H1 (cell line): ENCODE data around the gene UFC1. TPM values are rescaled to one million over a fixed set of nuclear protein-coding genes. Genes with fewer than 3 reads are reported as not detected.

ENCODE experiments used
- CTCF ChIA-PET: fragments of 300-600 bp; sonication (Branson Sonifier 250); formaldehyde crosslinking; loops from one replicate; lab custom pipeline; 2021; ENCODE audit not compliant: partially characterized antibody; lab: Charles Lee
- POLR2A ChIA-PET: fragments of 300-600 bp; sonication (Branson Sonifier 250); formaldehyde crosslinking; loops from one replicate; lab custom pipeline; 2021; ENCODE audit warnings: inconsistent platforms; ENCODE audit not compliant: partially characterized antibody; lab: Charles Lee
- DNase-seq, 2 experiments: peaks; one replicate each; pipeline versions ENCODE4 v3.0.0 to v3.0.0-alpha.2; 2010 to 2022; ENCODE audit warnings: low spot score in 2 of 2, low read depth in 1 of 2, mixed read lengths in 1 of 2
- FAIRE-seq: peaks from 2 replicates; lab custom pipeline; 2011; peaks lifted over from hg19 to GRCh38; lab: Jason Lieb, UNC
- H2AFZ ChIP-seq: 2 replicates; pipeline ENCODE4 v1.8.1; 2012; ENCODE audit warnings: low read length, inconsistent platforms
- H2AK5ac ChIP-seq: 2 replicates; pipeline ENCODE4 v1.6.1; 2013; ENCODE audit warnings: low read depth, low read length
- H2BK120ac ChIP-seq: replicated peaks from 2 replicates; pipeline ENCODE3; 2013; ENCODE audit warnings: low read depth, low read length, inconsistent platforms
- H2BK12ac ChIP-seq: 2 replicates; pipeline ENCODE4 v1.6.1; 2013; ENCODE audit warnings: low read depth, low read length
- H2BK15ac ChIP-seq: 2 replicates; pipeline ENCODE4 v1.6.1; 2013; ENCODE audit warnings: low read length
- H2BK20ac ChIP-seq: 2 replicates; pipeline ENCODE4 v1.6.1; 2013; ENCODE audit warnings: low read length
- H2BK5ac ChIP-seq: 2 replicates; pipeline ENCODE4 v1.6.1; 2013; ENCODE audit warnings: low read depth, low read length
- H3K14ac ChIP-seq: 2 replicates; pipeline ENCODE4 v1.6.1; 2013; ENCODE audit warnings: inconsistent platforms; ENCODE audit not compliant: insufficient read length
- H3K18ac ChIP-seq: 2 replicates; pipeline ENCODE4 v1.6.1; 2013; ENCODE audit warnings: low read length; ENCODE audit errors: extremely low read depth
- H3K23ac ChIP-seq: 2 replicates; pipeline ENCODE4 v1.6.1; 2013; ENCODE audit warnings: inconsistent platforms; ENCODE audit not compliant: insufficient read length
- H3K23me2 ChIP-seq: 2 replicates; pipeline ENCODE4 v1.6.1; 2013; ENCODE audit warnings: low read depth, low read length
- H3K27ac ChIP-seq: 2 replicates; pipeline ENCODE4 v1.6.1; 2011; ENCODE audit warnings: low read depth, low read length, inconsistent platforms
- H3K27me3 ChIP-seq, 4 experiments: replicated peaks in 1 of 4; 1 replicate in 1 of 4; 2 replicates in 3 of 4; pipeline versions ENCODE4 v1.6.1 to v1.8.1; 2011 to 2013; ENCODE audit warnings: low read length in 3 of 4, mild to moderate bottlenecking in 3 of 4, inconsistent platforms in 2 of 4, mixed read lengths in 2 of 4, moderate library complexity in 1 of 4; ENCODE audit not compliant: control insufficient read depth in 3 of 4, insufficient read depth in 3 of 4; ENCODE audit errors: extremely low read depth in 1 of 4
- H3K36me3 ChIP-seq, 4 experiments: 2 replicates each; pipeline versions ENCODE4 v1.6.1 to v1.8.1; 2011 to 2013; ENCODE audit warnings: mild to moderate bottlenecking in 4 of 4, low read length in 3 of 4, moderate library complexity in 2 of 4, control low read depth in 1 of 4, inconsistent platforms in 1 of 4; ENCODE audit not compliant: insufficient read depth in 4 of 4, control insufficient read depth in 2 of 4
- H3K4ac ChIP-seq: replicated peaks from 2 replicates; pipeline ENCODE3; 2013; ENCODE audit warnings: low read length, low read depth, mixed read lengths, inconsistent platforms; ENCODE audit not compliant: insufficient read length
- H3K4me1 ChIP-seq, 4 experiments: replicated peaks in 1 of 4; 1 replicate in 1 of 4; 2 replicates in 3 of 4; pipeline versions ENCODE4 v1.6.1 to v1.8.1; 2011 to 2013; ENCODE audit warnings: low read length in 3 of 4, inconsistent platforms in 2 of 4, mixed read lengths in 1 of 4; ENCODE audit not compliant: insufficient read depth in 4 of 4, control insufficient read depth in 3 of 4
- H3K4me2 ChIP-seq, 2 experiments: 2 replicates each; pipeline versions ENCODE4 v1.6.1 to v1.8.1; 2011 to 2013; ENCODE audit warnings: low read depth in 2 of 2, low read length in 2 of 2, control low read depth in 1 of 2, inconsistent platforms in 1 of 2, mild to moderate bottlenecking in 1 of 2; ENCODE audit not compliant: insufficient read depth in 1 of 2
- H3K4me3 ChIP-seq, 4 experiments: fragments of 200-600, 300-600 bp in 1 of 4; sonication (generic), shearing (Covaris generic), sonication (Bioruptor Twin) in 1 of 4; 2 replicates each; pipeline versions ENCODE4 v1.5.1 to v1.8.1; 2011 to 2016; ENCODE audit warnings: low read length in 4 of 4, low read depth in 3 of 4, control low read depth in 2 of 4, inconsistent platforms in 2 of 4, mild to moderate bottlenecking in 2 of 4, mixed read lengths in 1 of 4, moderate library complexity in 1 of 4; ENCODE audit not compliant: insufficient read depth in 2 of 4; ENCODE audit errors: extremely low read depth in 1 of 4
- H3K56ac ChIP-seq: replicated peaks from 2 replicates; pipeline ENCODE3; 2013; ENCODE audit warnings: low read depth, mild to moderate bottlenecking, mixed read lengths, low read length, inconsistent platforms; ENCODE audit not compliant: insufficient read length
- H3K79me1 ChIP-seq: 2 replicates; pipeline ENCODE4 v1.6.1; 2013; ENCODE audit warnings: low read depth, low read length, control low read depth
- H3K79me2 ChIP-seq, 2 experiments: 2 replicates each; pipeline versions ENCODE4 v1.6.1 to v1.8.1; 2012 to 2013; ENCODE audit warnings: low read length in 2 of 2, mild to moderate bottlenecking in 2 of 2, inconsistent platforms in 1 of 2; ENCODE audit not compliant: insufficient read depth in 2 of 2, control insufficient read depth in 1 of 2
- H3K9ac ChIP-seq, 4 experiments: replicated peaks in 1 of 4; 1 replicate in 1 of 4; 2 replicates in 3 of 4; pipeline versions ENCODE4 v1.6.1 to v1.8.1; 2011 to 2013; ENCODE audit warnings: low read depth in 3 of 4, low read length in 3 of 4, control low read depth in 2 of 4, mild to moderate bottlenecking in 2 of 4, moderate library complexity in 2 of 4, inconsistent platforms in 1 of 4; ENCODE audit errors: extremely low read depth in 1 of 4
- H3K9me3 ChIP-seq, 2 experiments: 2 replicates each; pipeline versions ENCODE4 v1.6.1 to v1.8.1; 2012 to 2013; ENCODE audit warnings: mild to moderate bottlenecking in 2 of 2, moderate library complexity in 2 of 2, control low read depth in 1 of 2, inconsistent platforms in 1 of 2, low read depth in 1 of 2, low read length in 1 of 2, mixed read lengths in 1 of 2; ENCODE audit not compliant: insufficient read depth in 2 of 2
- H4K20me1 ChIP-seq, 2 experiments: replicated peaks in 1 of 2; 2 replicates each; pipeline versions ENCODE3 to v1.8.1; 2011 to 2013; ENCODE audit warnings: inconsistent platforms in 2 of 2, low read length in 2 of 2, mild to moderate bottlenecking in 1 of 2; ENCODE audit not compliant: insufficient read depth in 2 of 2, control insufficient read depth in 1 of 2
- H4K5ac ChIP-seq: 2 replicates; pipeline ENCODE4 v1.6.1; 2013; ENCODE audit warnings: low read length, low read depth, mixed read lengths, inconsistent platforms; ENCODE audit not compliant: insufficient read length
- H4K8ac ChIP-seq: 2 replicates; pipeline ENCODE4 v1.8.0; 2013; ENCODE audit warnings: mild to moderate bottlenecking, moderate library complexity, low read length, inconsistent platforms; ENCODE audit not compliant: insufficient read depth; ENCODE audit errors: extremely low read depth
- H4K91ac ChIP-seq: replicated peaks from 2 replicates; pipeline ENCODE3; 2013; ENCODE audit warnings: low read length, mixed read lengths, inconsistent platforms; ENCODE audit not compliant: insufficient read length
- WGBS, 2 experiments: shearing (Covaris generic) in 1 of 2; methylation state at CpG; one replicate each; pipeline versions ENCODE4 v1.1.6 to v1.1.7; 2013 to 2015; ENCODE audit warnings: low lambda C conversion rate in 2 of 2, mixed read lengths in 2 of 2, inconsistent platforms in 1 of 2, low coverage in 1 of 2, missing lambda C conversion rate in 1 of 2; ENCODE audit not compliant: insufficient replicate concordance in 2 of 2, insufficient coverage in 1 of 2, insufficient read length in 1 of 2; ENCODE audit errors: extremely low coverage in 1 of 2, missing lambda C conversion rate in 1 of 2; 5-methylcytosine and 5-hydroxymethylcytosine counted together
- polyA plus RNA-seq, 7 experiments: library from polyadenylated mRNA; depleted of rRNA in 3 of 7; stranded (reverse) in 5 of 7; unstranded in 2 of 7; fragments of >200 nt in 5 of 7; fragments of 200-250 nt in 2 of 7; gene quantifications; 1 replicate in 5 of 7; 2 replicates in 1 of 7; 4 replicates in 1 of 7; pipeline versions ENCODE4 v1.2.1 to v1.2.3, GENCODE V29; 2011 to 2013; ENCODE audit warnings: missing spikeins in 2 of 7, mixed read lengths in 2 of 7
- total RNA-seq: library from RNA; stranded (reverse); fragmentation: NEBNext Ultra II Directional; extraction: Animal tissue kit (Norgen Biotek cat#: 25700); gene quantifications from 2 replicates; pipeline ENCODE4 v1.2.1, GENCODE V29; 2021

The UFC1 gene
- total and polyA plus RNA-seq, 2 of the 8 experiments (the other 6 are each of a cell fraction or from before 2014, with no cell fraction given): 67.8 to 102 TPM

DNA sequence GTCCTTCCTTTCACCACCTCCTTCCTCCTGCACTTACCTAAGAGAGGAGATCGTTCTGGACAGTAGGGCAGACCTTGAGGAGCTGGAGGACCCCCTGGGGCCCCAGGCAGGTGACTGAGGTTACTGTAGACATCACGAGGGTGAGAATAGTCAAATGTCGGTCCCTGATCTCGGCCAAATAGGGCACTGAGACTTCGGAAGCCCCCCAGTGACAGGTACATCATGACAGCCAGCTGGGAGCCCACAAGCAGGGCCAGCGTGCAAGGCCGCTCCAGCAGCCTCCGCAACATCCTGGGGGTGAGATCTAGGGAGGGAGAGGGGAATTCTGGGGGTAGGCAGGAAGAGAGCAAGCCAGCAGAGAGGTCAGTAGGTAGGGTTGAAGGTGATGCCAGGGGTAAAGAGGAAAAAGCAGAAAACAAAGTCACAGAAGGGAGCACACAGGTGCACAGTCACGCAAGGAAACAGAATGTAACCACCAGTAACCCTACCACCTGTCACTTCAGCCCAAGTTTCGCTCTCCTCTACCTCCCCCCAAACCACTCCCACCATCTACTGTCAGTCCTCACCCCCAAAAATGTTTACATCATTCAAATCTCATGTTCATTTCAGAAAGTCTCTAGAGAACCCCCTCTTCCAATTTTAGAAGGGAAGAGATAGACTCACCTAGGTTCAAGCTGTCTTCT, 22.1 kb downstream of the UFC1 start:
- Histone ChIP-seq H3K36me3 (peaks cover 10 to 39% (median 24%) of the 10 kb centered on the region in 4 experiments), H4K91ac (no peak overlapping the region), H3K4ac (no peak overlapping the region), H2BK5ac (no peak overlapping the region), H2BK20ac (no peak overlapping the region), H2AFZ (no peak overlapping the region), H2BK15ac (no peak overlapping the region), H4K5ac (no peak overlapping the region), H3K4me3 (peak overlapping the region in 1 of 4 experiments; percentile 85; a peak in 3 of 8 replicates), H3K27ac (no peak overlapping the region), H3K9me3 (no peaks in the 10 kb centered on the region), H3K79me2 (peaks cover 0 to 4% of the 10 kb centered on the region in 2 experiments; a peak in 1 of 4 replicates), H2AK5ac (no peak overlapping the region), H3K4me1 (peaks cover 0 to 13% (median under 1%) of the 10 kb centered on the region in 4 experiments; a peak in 3 of 7 replicates), H3K79me1 (peaks cover 4% of the 10 kb centered on the region), H2BK12ac (no peak overlapping the region), H3K23ac (no peak overlapping the region), H3K23me2 (peaks cover 2% of the 10 kb centered on the region; the same call in 1 of the 2 replicates), H3K4me2 (peak overlapping the region; percentile 61 to 93; a peak in 2 of 4 replicates), H3K56ac (no peak overlapping the region), H3K18ac (no peak overlapping the region), H4K8ac (no peak overlapping the region; the same call in 1 of the 2 replicates), H4K20me1 (peaks cover 0 to 6% of the 10 kb centered on the region in 2 experiments), H3K27me3 (no peaks in the 10 kb centered on the region), H3K14ac (no peak overlapping the region), H3K9ac (no peak overlapping the region), H2BK120ac (no peak overlapping the region)
- POLR2A ChIA-PET: interaction anchor here (0.6 to 4.0 kb wide), 14 partner anchors 9 to 146 kb away, joined by 3 to 51 read pairs (median 4); partner anchors contain the start of genes ADAMTS4, APOA2, DEDD and PPOX
- CTCF ChIA-PET: interaction anchor here (1.2 to 2.8 kb wide), 4 partner anchors 10 to 50 kb away, joined by 3 to 27 read pairs (median 8); partner anchors contain the start of genes ADAMTS4, PPOX and TOMM40L
- no peak for DNase-seq
- 79% methylated on average over 10 of the region's 10 CpGs; no CpG with 5 or more reads in 1 of the 2 experiments for whole genome bisulfite sequencing, 2 experiments
- no peak for FAIRE-seq
